ENCODE results near the gene STRIP2. TPM values are rescaled to one million over a fixed set of nuclear protein-coding genes. Genes with fewer than 3 reads are reported as not detected.
"Not testable (repeated sequence)": the region's sequence is repeated elsewhere in the genome, so short reads cannot be mapped to it uniquely, and the experiment has no call there.

STRIP2 gene
- total RNA-seq, 1 experiment from 2014 or later: 104 TPM

DNA sequence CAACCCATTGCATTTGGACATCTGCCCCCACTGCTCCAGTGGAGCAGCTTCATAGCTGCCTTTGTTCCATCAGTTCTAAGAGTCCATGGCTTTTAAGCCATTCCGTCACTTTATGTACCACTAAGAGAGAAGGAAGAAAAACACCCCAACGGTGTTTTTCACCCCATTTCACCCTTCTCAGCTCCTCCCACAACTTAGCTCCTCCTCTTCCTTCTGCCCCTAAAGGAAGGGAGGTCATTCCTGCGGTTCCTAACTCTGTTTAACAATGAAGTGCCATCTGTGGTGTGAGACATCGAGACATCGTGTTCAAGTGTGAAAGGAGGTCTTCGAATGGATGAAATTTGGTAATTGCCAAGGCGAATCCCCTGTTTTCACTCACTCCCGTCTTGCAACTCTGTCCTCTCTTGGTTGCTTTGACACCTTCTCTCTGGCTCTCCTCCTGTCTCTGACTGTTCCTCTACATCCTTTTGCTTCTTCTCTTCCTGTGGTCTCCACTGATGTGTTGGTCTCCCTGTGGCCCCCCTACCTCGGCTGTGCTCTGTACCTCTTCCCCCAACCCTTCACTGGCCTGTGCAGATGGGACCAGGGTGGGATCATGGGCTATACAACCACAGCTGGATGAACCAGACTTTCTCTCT lies 91.1 kb downstream of the STRIP2 start:
- DNase-seq (ENCODE audit: low read depth): no peak

DNA sequence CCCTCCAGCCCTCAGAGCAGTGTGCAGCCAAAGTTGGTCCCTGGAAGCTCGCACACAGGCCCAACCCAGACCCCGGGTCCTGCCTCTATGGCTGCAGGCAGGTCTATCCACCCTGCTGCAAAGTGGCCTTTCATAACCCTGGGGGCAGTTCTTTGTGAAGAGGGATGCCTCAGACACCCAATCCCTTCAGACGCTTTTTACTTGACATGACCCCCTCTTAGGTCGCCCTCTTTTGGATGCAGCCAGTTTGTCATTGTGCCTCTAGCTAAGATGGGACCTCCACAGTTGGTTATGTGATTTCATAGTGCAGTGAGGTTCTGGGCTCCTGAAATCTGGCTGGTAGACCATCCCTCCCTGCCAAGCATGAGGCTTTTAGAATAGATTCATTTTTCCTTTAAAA lies 95.4 kb downstream of the STRIP2 start:
- no peak for DNase-seq (ENCODE audit: low read depth)

- DNase-seq (ENCODE audit: low read depth): peak; percentile 85
Measured at GRCh38 chr7:129530795-129531391, 96.7 kb downstream of the STRIP2 start.

GRCh38 chr7:129531721-129532120 lies 97.5 kb downstream of the STRIP2 start:
- no peak for DNase-seq (ENCODE audit: low read depth)

DNA sequence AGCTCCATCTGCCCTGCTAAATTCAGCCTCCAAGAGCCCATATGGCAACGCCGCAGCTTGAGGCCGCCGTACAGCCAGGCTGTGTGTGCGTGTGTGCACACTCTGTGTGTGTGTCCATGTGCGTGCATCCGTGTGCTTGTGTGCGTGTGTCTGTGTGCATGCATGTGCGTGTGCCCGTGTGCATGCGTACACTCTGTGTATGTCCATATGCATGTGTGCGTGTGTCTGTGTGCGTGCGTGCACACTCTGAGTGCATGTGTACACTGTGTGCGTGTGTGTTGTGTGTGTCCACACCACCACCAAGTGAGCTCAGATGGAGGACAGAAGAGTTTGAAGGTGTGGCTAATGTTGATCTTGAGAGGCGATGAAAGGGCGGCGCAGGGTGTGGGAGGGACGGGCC lies 98.1 kb downstream of the STRIP2 start:
- DNase-seq (ENCODE audit: low read depth): no peak

DNA sequence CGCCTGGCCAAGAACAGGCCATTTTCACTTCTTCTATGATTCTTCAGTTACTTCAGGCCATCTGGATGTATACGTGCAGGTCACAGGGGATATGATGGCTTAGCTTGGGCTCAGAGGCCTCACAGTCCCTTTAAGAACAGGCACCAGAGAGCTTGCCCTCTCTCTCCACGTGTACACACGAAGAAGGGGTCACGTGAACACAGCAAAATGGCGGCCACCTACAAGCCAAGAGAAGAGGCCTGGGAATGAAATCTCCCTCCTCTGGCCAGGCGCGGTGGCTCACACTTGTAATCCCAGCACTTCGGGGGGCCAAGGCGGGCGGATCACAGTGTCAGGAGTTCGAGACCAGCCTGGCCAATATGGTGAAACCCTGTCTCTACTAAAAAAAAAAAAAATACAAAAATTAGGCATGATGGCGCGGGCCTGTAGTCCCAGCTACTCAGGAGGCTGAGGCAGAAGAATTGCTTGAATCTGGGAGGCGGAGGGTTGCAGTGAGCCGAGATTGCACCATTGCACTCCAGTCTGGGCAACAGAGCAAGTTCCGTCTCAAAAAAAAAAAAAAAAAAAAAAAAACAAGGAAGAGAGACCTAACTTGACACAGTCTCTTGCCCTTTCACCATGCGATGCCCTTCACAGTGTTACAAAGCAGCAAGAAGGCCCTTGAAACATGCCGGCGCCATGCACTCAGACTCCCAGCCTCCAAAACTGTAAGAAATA lies 100.5 kb downstream of the STRIP2 start:
- DNase-seq (ENCODE audit: low read depth): not testable (repeated sequence)

GRCh38 chr7:129535896-129536295 lies 101.7 kb downstream of the STRIP2 start:
- DNase-seq (ENCODE audit: low read depth): no peak

DNA sequence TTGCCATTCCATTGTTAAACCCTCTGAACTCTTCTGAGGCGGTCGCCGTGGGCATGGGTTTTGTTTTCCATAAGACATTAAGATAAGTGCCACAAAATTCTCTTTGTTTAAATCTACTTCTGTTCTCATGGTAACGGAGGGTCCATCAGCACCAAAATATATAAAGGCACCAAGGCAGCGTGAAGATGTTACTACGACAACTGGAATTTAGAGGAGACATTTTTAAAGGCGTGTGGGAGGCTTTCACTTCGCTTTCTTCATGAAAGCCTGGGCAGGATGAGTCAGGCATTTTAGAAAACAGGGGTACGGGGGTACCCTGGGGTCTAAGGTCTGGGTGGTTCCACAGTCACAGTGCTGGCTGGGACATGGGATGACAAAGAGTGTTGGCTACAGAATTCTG lies 102.1 kb downstream of the STRIP2 start:
- no peak for DNase-seq (ENCODE audit: low read depth)

Other genes with a start within 250 kb of the STRIP2 start
- 1.8 and 2.2 TPM in 2 replicates for gene SMO, start 245.8 kb upstream of the STRIP2 start, total RNA-seq (2014; rRNA removed)
- gene AHCYL2, start 209.4 kb upstream of the STRIP2 start, total RNA-seq (2014; rRNA removed): 11.9 and 12.1 TPM in 2 replicates
- gene SMKR1, start 68.1 kb downstream of the STRIP2 start, total RNA-seq (2014; rRNA removed): 0.46 and 0.71 TPM in 2 replicates
- 9.2 and 12.7 TPM in 2 replicates for gene NRF1, start 177.3 kb downstream of the STRIP2 start, total RNA-seq (2014; rRNA removed)

All from LHCN-M2 (cell line).